ENCODE data around the gene P4HTM. TPM values are rescaled to one million over a fixed set of nuclear protein-coding genes. Genes with fewer than 3 reads are reported as not detected.
A peak's percentile ranks its signal among the peaks of the same experiment; 100 is the strongest.

P4HTM gene
- total and polyA plus RNA-seq, 2 of the 4 experiments (the other 2 are of a cell fraction) = 10.4 to 26.1 TPM

GRCh38 chr3:48945432-48945831 is 44.6 kb upstream of the P4HTM start:
- H3K4me1 ChIP-seq (ENCODE audit: control insufficient read depth, insufficient read depth, low read length) = peaks cover 7% of the 10 kb centered on the region
- ATAC-seq (ENCODE audit: low read depth) = peak; percentile 24; the same call in 1 of the 2 replicates
- no peak overlapping the region for H3K14ac ChIP-seq (replicated peaks; ENCODE audit: low read depth, low read length)
- no peak overlapping the region for H3K27ac ChIP-seq (ENCODE audit: insufficient read depth, low read length)
- H3K56ac ChIP-seq (ENCODE audit: extremely low read depth, insufficient read depth, low read length) = no peak overlapping the region
- H2BK5ac ChIP-seq (ENCODE audit: low read depth, low read length, poor library complexity, severe bottlenecking) = no peak overlapping the region
- no peak overlapping the region for H3K4me2 ChIP-seq (ENCODE audit: low read depth, low read length)
- dilution Hi-C loops (cut with HindIII; ENCODE audit: low sequenced_read_pairs, unreplicated experiment) (no loop called here), in situ Hi-C loops (cut with MboI; ENCODE audit: low sequenced_read_pairs) (no loop called here), intact Hi-C loops (cut with micrococcal nuclease) (no loop called here)
- H3K18ac ChIP-seq (ENCODE audit: low read depth, low read length) = no peak overlapping the region
- WGBS, 2 experiments (ENCODE audit: extremely low coverage in 2 of 2, insufficient read length in 1 of 2) = no CpG with 5 or more reads among the region's 2 CpGs
- H4K5ac ChIP-seq (ENCODE audit: low read depth, low read length) = no peak overlapping the region
- ChIA-PET CTCF (interaction anchor here (1.5 kb wide), 1 partner anchor 43 kb away, joined by 4 read pairs; no protein-coding TSS in a partner anchor), POLR2A (ENCODE audit: unreplicated experiment) (no interaction called here)
- H2BK15ac ChIP-seq (ENCODE audit: low read depth, low read length) = no peak overlapping the region
- no peak for DNase-seq
- peaks cover 27% of the 10 kb centered on the region for H4K20me1 ChIP-seq (ENCODE audit: insufficient read depth, low read length)
- no peak overlapping the region for H3K4me3 ChIP-seq (ENCODE audit: insufficient read depth, low read depth, low read length)
- H3K36me3 ChIP-seq (ENCODE audit: control insufficient read depth, insufficient read depth, low read length) = peaks cover 2% of the 10 kb centered on the region
- H3K9ac ChIP-seq (ENCODE audit: low read depth, low read length) = no peak overlapping the region
- H3K23ac ChIP-seq (ENCODE audit: low read depth, low read length) = no peak overlapping the region
- H3K9me3 ChIP-seq (ENCODE audit: control insufficient read depth, insufficient read depth, low read length) = 0 out of 2 replicates have a peak, but pooled peaks cover 2% of the 10 kb centered on the region
- BruUV-seq (replicated peaks) = no TSS peak
- H2AK5ac ChIP-seq (ENCODE audit: low read depth, low read length) = no peak overlapping the region
- no peak overlapping the region for H4K8ac ChIP-seq (ENCODE audit: low read depth in 2 of 2, low read length in 2 of 2)
- H2BK20ac ChIP-seq (ENCODE audit: low read depth, low read length) = no peak overlapping the region
- H3K79me1 ChIP-seq (ENCODE audit: low read depth in 1 of 2, low read length in 2 of 2) = peaks cover 29 to 61% of the 10 kb centered on the region in 2 experiments
- H3K4ac ChIP-seq (ENCODE audit: low read depth, low read length) = no peak overlapping the region
- no peak overlapping the region for H2AFZ ChIP-seq (replicated peaks; ENCODE audit: low read length, poor library complexity)
- H4K91ac ChIP-seq (ENCODE audit: insufficient read depth, low read depth, low read length) = no peak overlapping the region
- H2BK120ac ChIP-seq (ENCODE audit: low read depth, low read length) = no peak overlapping the region
- H3K27me3 ChIP-seq (ENCODE audit: control insufficient read depth, insufficient read depth, low read length) = no peaks in the 10 kb centered on the region
- TF ChIP-seq ELK1 (IDR thresholded peaks at IDR 0.05; ENCODE audit: borderline replicate concordance, low read depth, low read length) = no peak
- TF ChIP-seq RFX5 (IDR thresholded peaks at IDR 0.05; ENCODE audit: low read depth, low read length) = no peak
- TF ChIP-seq RAD21 (IDR thresholded peaks at IDR 0.05; ENCODE audit: low read length) = no peak
- H3K9me1 ChIP-seq (ENCODE audit: insufficient read depth, low read length) = peaks cover 12% of the 10 kb centered on the region
- no peak overlapping the region for H2AK9ac ChIP-seq (replicated peaks; ENCODE audit: low read depth, low read length, poor library complexity)

Data from IMR-90 (cell line).